A673 (cell line): ENCODE data around the gene TICRR.

Experiments
- CTCF ChIP-seq: fragments of 300-800, 200-600 bp; sonication (generic); conservative IDR thresholded peaks from 2 replicates; pipeline ENCODE4 v1.5.1; 2017; ENCODE audit warnings: low read depth, mild to moderate bottlenecking, antibody characterized with exemption, low read length, moderate library complexity, mixed read lengths
- EZH2 ChIP-seq: fragments of 200-600 bp; sonication (generic); IDR thresholded peaks from 2 replicates; pipeline ENCODE4 v1.6.1; 2017; ENCODE audit warnings: borderline replicate concordance, low read depth, mild to moderate bottlenecking, mixed read lengths, antibody characterized with exemption, low read length; ENCODE audit not compliant: poor library complexity, severe bottlenecking

- no peak for TF ChIP-seq CTCF
- TF ChIP-seq EZH2, result no peak
Measured at GRCh38 chr15:89669941-89670340, 94.7 kb downstream of the TICRR start.
